M059J (cell line): Measurements from ENCODE around the gene SNX17. TPM values are rescaled to one million over a fixed set of nuclear protein-coding genes. Genes with fewer than 3 reads are reported as not detected.

Experiments
- DNase-seq: peaks from one replicate; pipeline ENCODE4 v3.0.0-alpha.2; 2012; ENCODE audit warnings: low read depth
- total RNA-seq: library from RNA; depleted of rRNA; stranded (reverse); fragments of >200 nt; shearing (Covaris generic); gene quantifications from 2 replicates; pipeline ENCODE4 v1.2.3, GENCODE V29; 2014

The SNX17 gene
- total RNA-seq, 1 experiment from 2014 or later: 88.3 TPM

DNA sequence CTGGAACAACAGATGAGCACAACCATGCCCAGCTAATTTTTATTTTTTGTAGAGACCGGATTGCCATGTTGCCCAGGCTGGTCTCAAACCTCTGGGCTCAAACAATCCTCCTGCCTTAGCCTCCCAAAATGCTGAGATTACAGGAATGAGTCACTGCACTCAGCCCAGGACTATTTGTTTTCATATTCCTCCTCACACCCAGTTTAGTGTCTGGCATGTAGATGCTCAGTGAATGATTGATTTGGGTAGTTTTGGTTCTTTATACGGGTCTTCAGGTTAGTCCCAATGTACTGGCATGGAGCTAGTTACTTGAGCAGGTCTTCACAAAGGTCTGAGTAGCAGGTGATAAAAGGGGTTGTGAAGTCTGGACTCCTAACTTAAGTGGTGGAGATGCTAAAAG is 6.5 kb upstream of the SNX17 start:
- DNase-seq: no peak

DNA sequence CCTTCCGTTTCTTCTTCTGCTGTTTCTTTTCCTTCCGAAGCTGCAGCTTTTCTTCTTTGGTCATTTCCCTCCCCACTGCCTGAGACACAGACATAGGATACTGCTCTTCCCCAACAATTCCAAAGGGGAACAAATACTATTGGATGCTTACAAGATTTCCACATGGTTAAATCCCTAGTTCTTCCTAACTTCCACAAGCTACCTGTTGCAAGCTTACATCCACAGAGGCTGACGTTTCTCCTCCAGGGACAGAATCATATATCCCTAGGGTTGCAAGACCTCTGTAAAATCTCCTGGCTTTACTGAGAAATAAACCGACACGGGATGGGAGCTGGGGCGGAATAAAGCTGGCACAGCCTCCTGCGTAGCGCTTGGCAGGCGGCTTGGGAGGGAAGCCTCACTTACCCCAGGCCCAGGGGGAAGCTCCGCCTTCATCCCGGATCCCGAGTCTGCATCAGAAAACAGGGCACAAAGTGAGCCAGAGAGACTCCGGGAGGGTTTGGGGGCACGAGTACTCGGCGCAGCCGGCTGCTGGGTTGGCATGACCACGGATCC is 868 bp upstream of the SNX17 start:
- DNase-seq: peak; percentile 64

DNA sequence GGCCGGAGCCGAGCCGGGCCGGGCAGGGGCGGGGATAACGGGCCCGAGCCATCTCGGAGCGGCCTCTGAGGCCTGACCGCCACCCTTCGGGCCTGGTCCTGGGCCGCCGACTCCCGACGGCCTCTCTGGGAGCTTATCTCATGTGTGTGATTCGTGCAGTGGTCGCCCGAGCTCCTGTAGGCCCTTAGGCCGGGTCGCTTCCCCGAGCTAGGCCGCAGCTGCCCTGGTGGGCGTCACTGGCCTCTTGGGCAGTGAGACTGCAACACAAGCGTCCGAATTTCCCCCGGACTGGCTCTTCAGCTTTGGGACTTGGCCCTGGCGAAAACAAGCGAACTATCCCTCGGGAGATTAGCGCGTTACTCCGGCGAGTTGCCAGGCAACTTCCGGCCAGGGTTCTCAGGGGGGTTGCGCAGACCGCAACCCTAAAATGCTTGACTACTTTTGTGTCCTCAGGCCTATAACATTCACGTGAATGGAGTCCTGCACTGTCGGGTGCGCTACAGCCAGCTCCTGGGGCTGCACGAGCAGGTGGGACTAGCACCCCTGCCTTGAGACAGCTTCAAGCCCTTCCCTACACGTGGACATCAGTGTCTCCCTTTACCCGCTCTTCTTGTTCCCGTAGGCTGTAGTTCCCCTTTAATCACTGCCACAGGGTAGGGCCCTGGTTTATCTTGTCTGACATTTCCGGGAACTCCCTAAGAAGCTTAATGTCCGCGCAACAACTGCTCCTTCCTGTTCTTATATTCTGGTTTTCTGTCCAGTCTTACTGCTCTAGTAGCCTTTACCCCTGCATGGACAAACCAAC is 602 bp downstream of the SNX17 start:
- peak; percentile 55 for DNase-seq

DNA sequence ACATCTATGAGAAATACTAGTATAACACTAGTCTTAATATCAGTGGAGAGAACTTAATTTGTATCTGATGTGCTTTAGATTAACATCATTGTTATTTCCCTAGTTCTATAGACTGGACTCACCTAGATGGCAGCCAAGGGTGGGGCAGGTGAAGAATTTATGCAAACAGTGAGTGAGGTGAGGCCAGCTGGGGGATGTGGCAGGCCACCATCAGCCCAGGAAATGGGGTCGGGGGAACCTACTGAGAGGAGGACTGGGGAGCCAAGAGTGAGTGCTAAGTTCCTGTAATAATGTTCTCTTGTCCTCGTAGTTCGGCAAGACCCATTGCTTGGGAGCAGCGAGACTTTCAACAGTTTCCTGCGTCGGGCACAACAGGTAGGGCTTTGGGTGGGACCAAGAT is 2.5 kb downstream of the SNX17 start:
- DNase-seq: no peak

- no peak for DNase-seq
Observed at GRCh38 chr2:27373567-27373966, 3.2 kb downstream of the SNX17 start.

- no peak for DNase-seq
Observed at GRCh38 chr2:27375513-27376099, 5.2 kb downstream of the SNX17 start.

- DNase-seq: no peak
Observed at GRCh38 chr2:27376151-27376865, 5.9 kb downstream of the SNX17 start.

DNA sequence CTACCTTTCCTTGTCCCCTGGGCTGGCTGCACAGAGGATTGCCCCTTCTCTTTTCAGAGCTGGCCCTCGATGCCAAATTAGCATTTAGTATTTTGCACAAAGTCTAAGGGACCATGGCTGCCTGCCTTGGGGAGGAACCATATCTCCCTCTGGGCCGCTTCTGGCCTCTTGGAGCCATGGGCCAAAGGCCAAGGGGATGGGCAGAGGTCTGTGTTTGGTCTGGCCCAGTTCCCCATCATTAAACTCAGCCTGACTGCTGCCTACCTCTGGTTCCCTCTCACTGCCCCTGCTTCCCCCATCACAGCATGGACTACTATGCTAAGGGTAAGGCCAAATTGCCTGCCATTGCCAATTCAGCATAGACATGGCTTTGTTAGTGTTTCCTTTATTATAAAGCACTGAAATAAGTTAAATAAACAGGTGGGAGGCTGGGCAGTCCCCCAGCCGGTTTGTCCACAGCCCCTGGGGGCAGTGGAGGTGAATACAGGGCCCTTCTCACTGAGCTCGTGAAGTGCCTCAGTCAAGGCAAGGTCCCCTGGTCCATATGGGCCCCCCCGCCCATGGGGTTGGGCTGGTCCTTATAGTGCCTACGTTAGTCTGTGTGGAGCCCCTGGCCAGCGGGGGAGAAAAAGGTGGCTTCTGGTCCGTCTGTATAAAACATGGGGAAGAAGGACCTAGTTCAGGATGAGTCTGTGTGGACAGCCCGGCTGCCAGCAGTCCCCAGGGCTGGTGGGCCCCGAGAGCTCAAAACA is 6.6 kb downstream of the SNX17 start:
- DNase-seq: no peak

DNA sequence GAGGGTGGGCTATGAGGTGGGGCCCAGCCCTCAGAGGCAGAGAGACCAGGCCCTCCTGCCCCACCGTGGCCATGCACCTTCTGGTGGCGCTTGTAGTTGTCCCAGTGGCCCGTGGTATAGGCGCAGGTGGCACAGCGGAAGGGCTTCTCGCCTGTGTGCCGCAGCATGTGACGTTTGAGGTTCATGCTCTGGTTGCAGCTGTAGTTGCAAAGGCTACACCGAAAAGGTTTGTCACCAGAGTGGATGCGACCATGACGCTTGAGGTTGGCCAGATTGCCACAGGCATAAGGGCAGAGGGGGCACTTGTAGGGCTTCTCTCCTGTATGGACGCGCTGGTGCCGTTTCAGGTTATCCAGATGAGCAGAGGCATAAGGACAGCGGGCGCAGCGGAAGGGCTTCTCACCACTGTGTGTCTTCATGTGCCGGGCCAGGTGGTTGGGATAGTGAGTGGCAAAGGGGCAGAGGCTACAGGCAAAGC is 7.2 kb downstream of the SNX17 start:
- DNase-seq: no peak

DNA sequence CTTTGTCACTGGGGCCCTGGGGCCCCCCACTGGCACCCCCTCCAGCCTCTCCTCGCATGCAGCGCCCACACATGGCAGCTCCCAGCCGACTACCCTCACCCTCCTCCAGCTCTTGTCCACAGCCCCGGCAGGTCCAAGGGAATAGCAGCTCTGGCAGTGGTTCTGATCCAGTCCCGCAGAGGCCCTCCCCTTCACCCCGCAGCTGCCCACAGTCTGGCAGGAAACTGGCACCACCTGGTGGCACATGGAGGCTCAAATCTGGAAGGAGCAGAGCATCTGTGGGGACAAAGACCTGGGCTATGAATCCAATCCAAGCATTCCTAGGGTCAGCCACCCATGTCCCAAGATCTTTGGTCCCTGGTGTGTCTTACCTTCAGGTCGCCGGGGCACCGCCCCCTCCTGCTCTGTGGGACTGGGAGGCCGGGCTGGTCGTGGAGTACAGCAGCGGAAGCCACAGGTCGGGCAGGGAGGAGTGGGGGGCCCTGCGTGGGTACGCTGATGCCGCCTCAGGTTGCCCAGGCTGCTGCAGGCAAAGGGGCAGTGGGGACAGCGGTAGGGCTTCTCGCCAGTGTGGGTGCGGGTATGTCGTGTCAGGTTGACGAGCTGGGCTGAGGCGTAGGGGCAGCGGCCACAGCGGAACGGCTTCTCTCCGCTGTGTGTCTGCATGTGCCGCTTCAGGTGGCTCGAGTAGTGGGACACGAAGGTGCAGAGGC is 7.8 kb downstream of the SNX17 start:
- peak; percentile 33 for DNase-seq

DNA sequence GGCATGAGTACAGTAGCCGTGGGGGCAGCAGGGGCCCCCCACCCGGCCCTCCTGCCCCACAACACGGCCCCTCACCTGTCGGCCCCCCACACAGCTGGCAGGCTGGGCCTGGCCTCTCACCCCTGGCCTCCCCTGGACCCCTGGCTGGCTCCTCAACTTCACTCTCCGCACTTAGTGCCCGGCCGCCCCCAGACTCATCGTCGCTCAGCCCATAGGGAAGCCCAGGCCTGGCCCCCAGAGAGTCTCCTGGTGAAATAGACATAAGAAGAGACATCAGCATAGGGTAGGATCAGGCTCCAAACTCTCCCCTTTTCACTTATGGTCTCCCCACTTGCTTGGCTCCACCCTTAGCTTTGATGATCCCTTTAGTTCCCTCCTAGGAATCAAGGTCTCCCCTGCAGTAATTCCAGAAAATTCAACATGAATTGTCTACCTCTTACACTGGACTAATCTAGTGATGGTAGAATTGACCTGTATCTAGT is 8.4 kb downstream of the SNX17 start:
- DNase-seq: no peak

GRCh38 chr2:27379383-27379835 is 9.0 kb downstream of the SNX17 start:
- no peak for DNase-seq

DNA sequence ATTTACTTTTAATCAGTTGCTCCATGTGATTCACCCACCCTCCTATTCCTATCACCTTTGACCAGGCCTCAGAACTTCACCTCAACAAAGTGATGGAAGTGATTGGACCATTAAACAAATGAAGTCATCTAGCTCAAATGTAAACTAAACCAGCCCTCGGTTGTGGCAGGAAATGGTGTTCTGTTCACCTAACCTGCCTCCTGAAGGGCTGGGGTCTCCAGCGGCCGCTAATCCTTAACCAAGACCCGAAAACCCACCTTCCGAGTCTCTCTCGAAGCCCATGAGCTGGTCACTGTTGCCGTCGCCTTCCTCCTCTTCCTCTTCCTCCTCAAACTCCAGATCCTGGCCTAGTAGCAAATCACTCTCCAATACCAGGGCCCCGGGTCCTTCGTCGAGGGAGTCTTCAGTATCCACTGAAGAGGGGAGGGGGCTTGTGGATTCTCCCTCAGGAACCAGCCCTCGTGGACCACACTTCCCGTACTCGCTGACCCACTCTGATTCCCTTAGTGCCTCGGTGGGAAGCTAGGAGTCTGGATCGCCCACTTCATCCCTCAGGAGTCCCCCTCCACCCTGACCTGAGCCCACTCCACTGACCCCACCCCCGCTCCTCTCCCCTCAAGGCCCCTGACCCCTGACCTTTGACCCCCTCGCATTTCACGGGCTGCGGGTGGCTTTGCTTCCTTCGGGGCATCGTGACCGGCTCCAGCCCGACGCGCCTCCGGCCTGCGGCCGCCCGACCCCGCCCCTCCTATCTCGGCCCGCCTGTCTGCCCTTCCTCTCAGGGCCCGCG is 9.6 kb downstream of the SNX17 start:
- peak; percentile 67 for DNase-seq

DNA sequence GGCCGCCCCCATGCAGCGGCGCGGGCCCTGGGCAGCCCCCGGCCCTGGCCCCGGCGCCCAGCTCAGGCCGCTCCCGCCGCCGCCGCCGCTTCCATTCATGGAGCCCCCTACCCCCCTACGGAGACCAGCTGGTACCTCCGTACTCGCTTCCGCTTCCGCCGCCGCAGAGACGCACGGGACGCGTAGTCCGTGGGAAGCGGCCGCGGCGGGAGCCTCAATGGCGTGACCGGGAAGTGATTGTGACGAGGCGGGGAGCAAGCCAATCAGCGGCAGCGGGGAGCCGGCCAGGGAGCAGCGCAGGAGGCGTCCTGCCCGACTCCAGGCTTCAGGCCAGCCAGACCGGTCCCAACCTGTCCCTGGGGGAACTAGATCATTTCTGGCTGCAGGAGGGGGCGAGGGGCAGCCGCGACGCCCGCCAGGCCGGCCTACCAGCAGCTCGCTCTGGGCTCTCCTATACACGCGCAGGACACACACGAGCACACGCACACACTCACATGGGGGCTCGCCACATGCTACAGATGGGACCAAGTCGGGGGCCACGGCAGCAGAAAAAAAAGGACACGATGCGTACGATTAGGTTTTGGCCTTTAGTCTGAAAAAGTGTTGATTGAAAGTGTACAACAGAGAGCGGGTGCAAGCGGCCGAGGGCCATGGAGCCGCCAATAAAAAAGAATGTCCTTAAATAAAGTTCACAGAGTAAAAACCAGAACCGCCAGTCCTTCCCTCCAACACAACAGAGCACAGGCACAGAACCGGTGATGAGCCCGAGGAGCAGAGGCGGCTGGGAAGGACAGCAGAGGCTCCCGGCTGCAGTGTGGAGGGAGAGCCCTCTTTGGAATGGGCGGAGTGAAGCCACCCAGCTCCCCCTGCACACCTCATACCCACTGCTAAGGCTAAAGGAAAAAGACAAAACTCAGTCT is 10.5 kb downstream of the SNX17 start, which contains the start of gene ZNF513:
TSS of gene ZNF513 (minus strand) at position 109 of the 920 bp plus-strand sequence. CDS start 208 bp downstream, outside the sequence.
- peak; percentile 88 for DNase-seq

DNA sequence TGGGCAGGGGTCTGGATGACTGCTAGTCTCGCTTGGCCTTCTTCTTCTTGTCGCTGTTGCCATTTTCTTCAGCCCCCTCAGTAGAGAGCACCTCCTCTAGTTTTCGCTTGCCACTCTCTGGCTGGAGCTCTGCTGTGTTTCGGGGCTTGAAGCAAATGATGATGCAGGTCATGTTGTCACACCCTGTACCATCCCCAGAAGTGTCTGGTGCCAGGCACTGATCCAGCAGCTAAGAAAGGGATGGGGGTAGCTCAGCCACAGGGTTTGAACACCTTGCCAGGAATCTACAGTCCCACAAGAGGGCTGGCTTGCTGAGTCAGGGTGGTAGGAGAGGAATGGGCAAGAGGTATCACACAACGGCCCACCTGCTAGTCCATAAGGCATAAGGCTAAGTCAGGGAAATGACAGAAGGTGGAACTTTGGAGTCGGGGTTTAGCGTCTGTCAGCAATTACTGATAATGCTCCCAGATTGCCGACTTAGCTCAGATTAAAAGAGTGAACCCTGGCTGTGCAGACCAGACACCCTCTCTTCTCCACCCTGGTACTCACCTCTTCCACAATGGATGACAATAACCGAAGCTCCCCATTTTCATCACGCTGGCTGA is 11.3 kb downstream of the SNX17 start:
- no peak for DNase-seq

- DNase-seq: no peak
Observed at GRCh38 chr2:27390822-27391679, 20.6 kb downstream of the SNX17 start.

GRCh38 chr2:27393225-27393624 is 22.8 kb downstream of the SNX17 start:
- DNase-seq: no peak
